GM06990 (cell line): ENCODE measurements around the gene AMBP.

Experiments used
- DNase-seq: peaks from one replicate; pipeline ENCODE4 v3.0.0-alpha.2; 2011; ENCODE audit not compliant: insufficient read length; ENCODE audit errors: extremely low read depth
- H3K27me3 ChIP-seq: replicated peaks from 2 replicates; pipeline ENCODE4 v1.6.0; 2011; ENCODE audit warnings: low read length; ENCODE audit not compliant: control insufficient read depth, insufficient read depth
- H3K36me3 ChIP-seq: 2 replicates; pipeline ENCODE4 v1.5.1; 2011; ENCODE audit warnings: low read length; ENCODE audit not compliant: control insufficient read depth, insufficient read depth
- H3K4me3 ChIP-seq: replicated peaks from 2 replicates; pipeline ENCODE4 v1.5.1; 2011; ENCODE audit warnings: low read depth, mild to moderate bottlenecking, control low read depth, low read length
- CTCF ChIP-seq: IDR thresholded peaks from 2 replicates; pipeline ENCODE4 v1.5.1; 2011; ENCODE audit warnings: low read length, control low read depth, mild to moderate bottlenecking, inconsistent platforms; ENCODE audit not compliant: insufficient read depth, poor library complexity, severe bottlenecking

AMBP gene

GRCh38 chr9:114123031-114123977 lies 45.2 kb upstream of the AMBP start:
- H3K4me3 ChIP-seq, result no peak overlapping the region
- no peak for TF ChIP-seq CTCF
- DNase-seq, result no peak
- peaks cover 2% of the 10 kb centered on the region for H3K27me3 ChIP-seq
- no peaks in the 10 kb centered on the region for H3K36me3 ChIP-seq

GRCh38 chr9:114122136-114123027 lies 44.3 kb upstream of the AMBP start:
- no peak for TF ChIP-seq CTCF
- Histone ChIP-seq H3K36me3 (no peaks in the 10 kb centered on the region), H3K4me3 (no peak overlapping the region), H3K27me3 (peaks cover 2% of the 10 kb centered on the region)
- DNase-seq, result no peak

DNA sequence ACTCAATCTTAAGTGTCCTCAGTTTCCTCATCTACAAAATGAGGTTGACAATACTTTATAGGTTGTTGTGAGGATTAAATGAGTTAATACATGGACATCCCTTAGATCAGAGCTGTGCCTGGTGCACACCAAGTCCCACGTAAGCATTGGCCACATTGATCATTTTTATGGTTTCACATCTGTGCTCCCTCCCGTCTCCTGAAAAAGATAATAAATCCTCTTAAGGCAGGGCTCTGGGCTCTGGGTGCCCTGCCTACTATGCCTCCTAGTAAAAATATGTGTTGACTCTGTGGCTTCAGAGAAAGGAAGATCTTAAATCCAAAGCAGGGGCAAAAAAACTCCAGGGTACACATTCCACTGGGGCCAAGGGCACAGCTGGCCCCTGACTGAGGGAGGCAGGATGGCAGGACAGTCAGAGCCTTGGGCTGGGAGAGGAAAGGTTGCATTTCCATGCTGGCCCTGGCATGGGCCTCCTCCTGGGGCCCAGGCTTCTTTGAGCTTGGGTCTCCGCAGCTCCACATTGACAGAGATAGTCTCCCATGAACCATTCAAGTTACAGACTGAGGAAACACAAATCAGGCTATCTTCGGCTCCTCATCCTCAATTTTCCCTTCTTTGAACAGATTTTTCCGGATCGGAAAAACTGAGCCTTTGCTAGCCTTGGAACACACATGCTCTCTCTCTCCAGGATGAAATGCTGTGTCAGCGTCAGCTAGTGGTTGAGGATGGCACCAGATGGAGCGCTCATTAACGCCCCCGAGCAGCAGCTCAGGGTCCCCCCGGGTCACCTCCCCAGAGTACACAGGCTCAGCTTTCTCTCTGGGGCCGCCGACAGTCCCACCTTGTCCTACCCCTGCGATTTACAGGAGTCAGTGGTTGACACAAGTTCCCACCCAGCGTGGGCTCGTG lies 43.4 kb upstream of the AMBP start:
- peaks cover 2% of the 10 kb centered on the region for H3K27me3 ChIP-seq
- H3K4me3 ChIP-seq, result no peak overlapping the region
- no peak for DNase-seq
- H3K36me3 ChIP-seq, result no peaks in the 10 kb centered on the region
- TF ChIP-seq CTCF, result no peak

DNA sequence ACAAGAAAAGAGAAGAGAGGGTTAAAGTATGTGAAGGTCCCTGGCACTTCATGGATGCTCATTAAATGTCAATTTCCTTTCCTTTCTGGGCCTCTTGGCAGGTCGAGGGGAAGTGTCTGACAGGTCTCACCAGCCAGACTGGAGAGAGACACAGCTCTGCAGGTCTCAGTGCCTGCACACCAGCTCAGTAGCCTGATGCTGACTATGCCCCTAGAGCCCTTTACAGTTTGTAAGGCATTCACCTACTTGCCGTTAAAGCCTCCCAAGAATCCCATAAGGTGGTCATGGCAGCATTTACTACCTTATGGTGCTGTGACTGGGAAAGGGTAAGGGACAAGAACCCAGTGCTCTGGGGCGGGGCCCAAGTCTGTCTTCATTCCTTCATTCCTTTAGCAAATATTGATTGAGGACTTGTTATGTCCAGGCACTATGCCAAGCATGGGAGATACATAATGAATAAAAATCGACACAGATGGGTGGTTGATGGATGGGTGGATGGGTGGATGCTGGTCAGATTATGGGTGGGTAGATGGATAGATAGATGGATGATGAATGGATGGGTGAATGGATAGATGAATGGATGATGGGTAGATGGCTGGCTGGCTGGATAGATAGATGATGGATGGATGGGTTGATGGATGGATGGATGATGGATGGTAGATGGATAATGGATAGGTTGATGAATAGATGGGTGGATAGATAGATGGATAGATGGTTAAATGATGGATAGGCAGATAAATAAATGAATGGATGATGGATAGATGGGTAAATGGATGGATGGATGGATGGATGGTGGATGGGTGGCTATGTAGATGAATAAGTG lies 42.3 kb upstream of the AMBP start:
- Histone ChIP-seq H3K4me3 (no peak overlapping the region), H3K27me3 (peaks cover 2% of the 10 kb centered on the region), H3K36me3 (no peaks in the 10 kb centered on the region)
- no peak for TF ChIP-seq CTCF
- DNase-seq, result no peak
